Measurements from ENCODE around the gene TFPT. TPM values are rescaled to one million over a fixed set of nuclear protein-coding genes. Genes with fewer than 3 reads are reported as not detected.

Gene TFPT, protein sequence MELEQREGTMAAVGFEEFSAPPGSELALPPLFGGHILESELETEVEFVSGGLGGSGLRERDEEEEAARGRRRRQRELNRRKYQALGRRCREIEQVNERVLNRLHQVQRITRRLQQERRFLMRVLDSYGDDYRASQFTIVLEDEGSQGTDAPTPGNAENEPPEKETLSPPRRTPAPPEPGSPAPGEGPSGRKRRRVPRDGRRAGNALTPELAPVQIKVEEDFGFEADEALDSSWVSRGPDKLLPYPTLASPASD
- 25.4 and 32.9 TPM in 2 replicates for total RNA-seq

DNA sequence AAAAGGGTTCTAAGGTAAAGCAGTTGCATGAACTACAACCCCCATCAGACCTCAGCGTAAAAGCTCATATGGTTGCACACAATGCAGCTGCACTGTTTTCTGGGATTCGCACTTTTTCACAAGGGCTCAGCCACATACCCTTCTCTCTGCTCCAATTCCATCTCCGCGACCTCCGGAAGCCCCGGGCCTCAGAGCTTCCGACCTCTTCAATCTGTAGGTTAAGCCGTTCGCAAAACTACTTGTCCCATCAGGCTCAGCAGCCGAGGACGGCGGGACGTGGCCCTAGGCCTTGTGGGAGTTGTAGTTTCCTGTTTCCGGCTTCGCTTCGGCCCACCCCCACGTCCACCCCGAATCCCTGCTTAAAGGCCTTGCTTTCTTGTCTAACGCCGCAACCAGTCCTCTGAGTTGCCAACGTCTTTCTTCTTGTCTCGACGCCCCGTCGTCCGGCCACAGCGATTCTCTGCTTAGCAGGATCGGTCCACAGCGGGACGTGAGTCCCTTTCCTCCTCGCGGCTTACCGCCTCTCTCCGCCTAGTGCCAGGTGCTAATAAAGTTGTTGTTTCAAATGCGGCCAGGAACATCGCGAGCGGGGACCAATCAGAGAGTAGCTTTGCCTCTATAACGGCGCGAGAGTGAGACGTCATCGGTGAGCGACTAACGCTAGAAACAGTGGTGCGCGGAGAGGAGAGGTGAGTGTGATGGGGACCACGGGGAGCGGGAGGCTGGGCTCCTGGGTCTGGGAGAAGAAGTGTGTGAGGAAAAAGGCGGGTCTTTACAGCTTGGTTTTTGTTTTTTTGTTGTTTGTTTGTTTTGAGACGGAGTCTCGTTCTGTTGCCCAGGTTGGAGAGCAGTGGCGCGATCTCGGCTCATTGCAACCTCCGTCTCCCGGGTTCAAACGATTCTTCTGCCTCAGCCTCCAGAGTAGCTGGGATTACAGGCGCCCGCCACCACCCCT lies at the start of gene TFPT, which contains the start of gene PRPF31:
Gene TFPT (minus strand): TSS at position 549 of the 955 bp plus-strand sequence. CDS start 388 bp downstream, at position 161.
Gene PRPF31 (plus strand): TSS at position 646 of the 955 bp plus-strand sequence. CDS start 2,525 bp downstream, outside the sequence.

DNA sequence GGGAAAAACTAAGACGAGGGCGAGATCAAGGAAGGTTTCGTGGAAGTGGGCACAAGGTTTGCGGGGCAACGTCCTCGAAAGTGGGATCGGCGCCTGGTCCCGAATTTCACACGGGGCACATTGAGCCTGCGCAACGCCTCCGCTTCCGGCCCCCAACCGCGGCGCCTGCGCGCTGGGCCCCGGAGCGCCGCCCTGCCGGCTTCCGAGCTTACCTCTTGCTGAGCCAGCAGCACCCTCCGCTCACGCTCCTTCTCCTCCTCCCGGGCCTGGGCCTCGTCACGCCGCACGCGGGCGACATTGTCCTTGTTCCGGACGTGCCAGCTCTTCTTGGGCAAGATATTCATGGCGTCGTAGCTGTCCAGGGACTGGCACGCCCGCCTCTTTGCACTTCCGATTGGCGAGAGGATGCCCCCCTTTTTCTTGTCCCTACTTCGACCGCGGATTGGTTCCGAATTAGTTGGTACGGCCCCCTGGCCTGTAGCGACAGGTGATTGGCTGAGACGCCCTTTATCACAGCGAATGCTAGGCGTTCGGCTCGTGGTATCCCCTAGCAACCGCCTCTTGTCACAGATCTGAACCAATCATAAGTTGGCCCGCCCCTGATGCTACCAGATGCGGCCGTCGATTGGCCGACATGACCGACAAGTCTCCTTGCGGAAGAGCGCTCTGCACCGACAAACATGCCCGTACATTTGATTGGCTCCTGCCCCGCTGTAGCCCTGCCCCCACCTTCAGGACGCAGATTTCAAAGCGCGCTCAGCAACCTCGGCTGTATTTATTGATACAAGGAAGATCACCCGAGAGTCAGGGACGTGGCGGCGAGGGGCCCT lies 44.1 kb upstream of the TFPT start, which contains the start of gene LENG1:
Gene LENG1 (minus strand): TSS at position 370 of the 830 bp plus-strand sequence. CDS start 26 bp downstream, at position 344.

DNA sequence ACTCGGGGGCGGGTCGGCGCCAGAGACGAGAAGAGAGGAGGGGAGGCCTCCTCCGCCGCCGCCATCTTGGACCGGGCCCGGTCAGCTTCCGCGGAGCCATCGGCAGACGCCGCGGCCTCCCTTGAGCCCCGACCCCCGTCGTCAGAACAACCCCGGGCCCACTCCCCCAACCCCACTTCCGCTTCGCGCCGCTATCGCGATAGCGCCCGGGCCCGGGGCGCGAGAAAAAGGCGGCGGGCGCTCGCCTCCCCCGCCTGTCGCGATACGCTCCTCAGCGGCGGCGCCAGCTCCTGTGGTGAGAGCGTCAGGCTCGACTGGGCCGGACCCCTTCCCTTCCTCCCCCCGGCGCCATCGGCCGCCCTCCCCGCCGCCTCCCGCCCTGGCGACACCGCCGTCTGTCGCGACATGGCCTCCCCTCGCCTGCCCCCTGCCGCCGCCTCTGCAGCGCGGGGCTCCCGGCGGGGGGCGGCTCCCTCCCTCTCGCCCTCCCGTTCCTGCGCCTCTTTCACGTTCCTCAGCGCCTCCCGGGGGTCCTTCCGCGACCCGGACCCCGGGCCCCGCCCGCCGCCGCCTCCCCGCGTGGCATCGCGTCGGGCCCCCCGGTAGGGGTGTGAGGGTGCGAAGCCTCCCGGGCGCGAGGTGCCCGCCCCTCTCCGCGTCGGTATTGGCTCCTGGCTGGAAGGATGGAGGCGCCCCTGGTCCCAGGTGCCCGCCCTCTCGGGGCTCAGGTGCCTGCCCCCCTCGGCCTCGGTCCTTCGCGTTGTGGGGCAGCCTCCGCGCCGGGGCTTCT lies 22.4 kb upstream of the TFPT start, which contains the start of gene CNOT3:
Gene CNOT3 (plus strand): TSS at position 64 of the 790 bp plus-strand sequence. CDS start 5,217 bp downstream, outside the sequence.

DNA sequence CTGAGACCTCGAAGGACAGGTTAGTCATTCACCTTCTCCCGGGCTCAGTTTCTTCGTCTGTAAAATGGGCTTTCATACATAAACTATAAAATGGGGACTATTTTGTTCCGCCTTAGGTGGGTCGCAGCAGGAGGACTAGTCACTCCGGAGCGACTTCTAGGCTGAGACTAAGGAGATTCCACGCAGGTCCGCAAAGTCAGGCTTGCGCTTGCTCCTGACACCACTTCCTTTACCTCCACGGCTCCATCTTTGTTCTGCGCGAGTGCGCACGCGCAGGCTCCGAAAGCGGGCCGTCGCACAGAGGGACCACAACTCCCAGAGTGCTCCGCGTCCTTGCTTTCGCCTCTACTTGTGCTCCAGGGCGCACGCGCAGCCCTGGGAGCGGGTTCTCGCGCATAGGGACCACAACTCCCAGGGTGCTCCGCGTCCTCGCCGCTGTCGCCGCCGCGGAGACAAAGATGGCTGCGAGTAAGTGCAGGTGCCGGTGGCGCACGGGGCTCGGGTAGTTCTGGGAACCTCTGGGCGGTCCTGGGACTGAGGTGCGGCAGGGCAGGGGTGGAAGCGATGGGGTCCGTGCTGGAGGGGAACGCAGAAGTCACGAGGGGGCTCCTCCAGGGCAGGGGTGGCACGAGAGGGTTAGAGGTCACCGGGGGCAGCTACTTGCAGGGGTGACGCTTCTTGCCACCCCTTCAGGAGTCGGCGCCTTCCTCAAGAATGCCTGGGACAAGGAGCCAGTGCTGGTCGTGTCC lies 12.9 kb downstream of the TFPT start, which contains the start of gene NDUFA3:
Gene NDUFA3 (plus strand): TSS at position 435 of the 749 bp plus-strand sequence. CDS start 24 bp downstream, at position 459.

DNA sequence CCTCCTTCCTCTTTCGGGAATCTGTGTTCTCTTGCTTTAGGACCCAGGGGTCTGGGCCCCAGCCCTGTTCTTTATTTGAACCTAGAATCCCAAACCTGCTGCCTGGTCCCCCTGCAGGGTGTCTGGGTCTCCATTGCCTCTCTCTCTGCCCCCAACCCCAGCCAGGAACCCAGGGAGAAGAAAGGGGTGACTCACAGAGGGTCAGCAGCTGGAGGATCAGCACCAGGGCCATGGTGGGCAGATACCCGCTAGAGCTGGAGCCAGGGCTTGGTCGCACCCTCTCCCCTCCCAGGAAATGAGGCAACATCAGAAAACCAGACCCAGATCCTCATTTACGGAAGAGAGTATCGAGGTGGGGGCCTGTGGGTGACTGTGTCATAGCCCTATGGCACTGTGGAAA lies 14.9 kb downstream of the TFPT start, which contains the start of gene OSCAR:
Gene OSCAR (minus strand): TSS at position 243 of the 400 bp plus-strand sequence. CDS start 11 bp downstream, at position 232.

DNA sequence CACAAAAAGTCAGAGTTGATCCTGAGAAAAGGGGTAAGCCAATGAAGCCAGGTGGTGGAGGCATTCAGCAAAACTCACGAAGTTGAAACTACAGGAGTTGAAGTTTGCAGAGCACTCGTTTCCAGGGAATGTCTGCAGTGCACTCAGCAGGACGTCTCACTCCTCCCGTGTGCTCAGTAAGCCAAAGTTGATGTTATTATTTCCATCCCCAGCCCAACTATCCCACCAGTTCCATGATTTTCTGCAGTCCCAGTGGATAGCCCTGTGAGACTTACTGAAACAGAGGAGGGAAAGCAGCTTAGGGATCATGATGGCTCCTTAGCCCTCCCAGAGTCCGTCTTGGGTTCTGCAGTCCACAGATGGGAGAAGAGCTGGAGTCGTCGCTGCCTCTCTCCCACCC lies 34.4 kb downstream of the TFPT start, which contains the start of gene TARM1:
Gene TARM1 (minus strand): TSS at position 334 of the 400 bp plus-strand sequence. CDS start 25 bp downstream, at position 309.

DNA sequence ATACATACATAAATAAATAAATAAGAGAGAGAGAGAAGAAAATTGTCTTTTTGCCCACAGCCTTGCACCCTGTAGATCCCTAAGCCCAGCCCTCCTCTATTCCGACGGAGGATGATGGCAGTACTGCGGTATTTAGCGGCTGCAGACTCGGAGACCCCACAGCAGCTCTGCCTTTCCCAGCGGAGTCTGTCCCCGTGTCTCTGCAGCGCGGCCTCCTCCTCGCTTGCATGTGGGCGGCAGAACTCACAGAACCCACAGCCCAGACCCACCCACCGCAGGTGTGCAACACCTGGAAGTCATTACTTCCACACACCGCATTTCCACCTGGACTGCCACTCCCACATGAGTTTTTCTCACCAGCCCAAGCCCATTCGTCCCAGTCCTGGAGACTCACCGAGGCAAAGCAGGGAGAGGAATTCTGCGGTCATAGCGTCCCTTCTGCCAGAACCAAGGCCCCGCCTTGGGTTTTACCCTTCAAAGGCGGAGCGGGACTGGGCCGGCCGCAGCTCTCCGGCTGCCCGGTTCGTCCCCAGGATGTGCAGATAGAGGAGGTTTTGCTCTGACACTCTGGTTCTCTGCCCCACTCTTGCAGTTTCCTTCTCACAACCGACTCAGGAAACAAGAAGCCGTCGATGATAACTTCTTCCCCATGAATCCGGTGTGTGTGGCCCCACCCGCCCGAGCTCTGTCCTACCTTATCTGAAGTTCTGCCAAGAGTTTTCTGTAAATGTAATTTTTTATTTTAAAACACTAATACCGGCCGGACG lies 51.9 kb downstream of the TFPT start, which contains the start of gene VSTM1:
Gene VSTM1 (minus strand): TSS at position 548 of the 767 bp plus-strand sequence. CDS start 120 bp downstream, at position 428.

Other genes with a start within 250 kb of the TFPT start
- gene MYADM, start 247.8 kb downstream of the TFPT start, total RNA-seq: 5.0 and 15.9 TPM in 2 replicates
- not detected in 2 replicates for gene PRKCG, start 233.5 kb downstream of the TFPT start, total RNA-seq
- gene CACNG7, start 206.4 kb downstream of the TFPT start, total RNA-seq: not detected in 2 replicates
- 0.16 and 0.19 TPM in 2 replicates for gene CACNG8, start 152.7 kb downstream of the TFPT start, total RNA-seq
- gene CACNG6, start 124.0 kb downstream of the TFPT start, total RNA-seq: 0.25 and 0.81 TPM in 2 replicates
- not detected in 2 replicates for gene VSTM1, start 51.8 kb downstream of the TFPT start, total RNA-seq
- not detected in 2 replicates for gene TARM1, start 34.3 kb downstream of the TFPT start, total RNA-seq
- not detected in 2 replicates for gene OSCAR, start 14.9 kb downstream of the TFPT start, total RNA-seq
- 10.0 and 15.7 TPM in 2 replicates for gene NDUFA3, start 12.8 kb downstream of the TFPT start, total RNA-seq
- 67.8 and 80.6 TPM in 2 replicates for gene PRPF31, start 97 bp upstream of the TFPT start, total RNA-seq
- gene CNOT3, start 22.1 kb upstream of the TFPT start, total RNA-seq: 7.0 and 26.7 TPM in 2 replicates
- 5.8 and 6.4 TPM in 2 replicates for gene LENG1, start 44.1 kb upstream of the TFPT start, total RNA-seq
- under 0.01 and 0.19 TPM in 2 replicates for gene TMC4, start 57.5 kb upstream of the TFPT start, total RNA-seq
- gene MBOAT7, start 73.9 kb upstream of the TFPT start, total RNA-seq: 31.6 and 32.2 TPM in 2 replicates
- 25.9 and 35.8 TPM in 2 replicates for gene TSEN34, start 75.7 kb upstream of the TFPT start, total RNA-seq
- 2,062 and 3,264 TPM in 2 replicates for gene RPS9, start 85.2 kb upstream of the TFPT start, total RNA-seq
- not detected in 2 replicates for gene LILRB3, start 107.3 kb upstream of the TFPT start, total RNA-seq
- gene LILRA6, start 127.1 kb upstream of the TFPT start, total RNA-seq: not detected in 2 replicates
- gene LILRB5, start 141.6 kb upstream of the TFPT start, total RNA-seq: not detected in 2 replicates
- gene LILRB2, start 165.5 kb upstream of the TFPT start, total RNA-seq: not detected in 2 replicates
- not detected in 2 replicates for gene LILRA5, start 197.5 kb upstream of the TFPT start, total RNA-seq
- not detected in 2 replicates for gene LILRA4, start 223.5 kb upstream of the TFPT start, total RNA-seq
- not detected in 2 replicates for gene LAIR1, start 249.3 kb upstream of the TFPT start, total RNA-seq

Measured in bladder microvascular endothelial cell (primary cell).